Neuronal stem cell (in vitro differentiated cells): ENCODE data around the gene PDE3B.

ENCODE experiments used
- DNase-seq: peaks from one replicate; pipeline ENCODE4 v3.0.0-alpha.2; 2013; ENCODE audit warnings: low spot score
- H2AFZ ChIP-seq: one replicate; pipeline ENCODE4 v1.6.1; 2013; ENCODE audit warnings: mild to moderate bottlenecking, low read length, inconsistent platforms
- H2AK5ac ChIP-seq: 2 replicates; pipeline ENCODE4 v1.6.1; 2013; ENCODE audit warnings: low read depth, mild to moderate bottlenecking, inconsistent platforms, low read length, moderate library complexity, mixed read lengths
- H2BK120ac ChIP-seq: 2 replicates; pipeline ENCODE4 v1.6.1; 2013; ENCODE audit warnings: low read depth, mild to moderate bottlenecking, inconsistent platforms, low read length, moderate library complexity, mixed read lengths
- H2BK12ac ChIP-seq: one replicate; pipeline ENCODE4 v1.6.1; 2013; ENCODE audit warnings: low read length, inconsistent platforms
- H2BK15ac ChIP-seq: 2 replicates; pipeline ENCODE4 v1.6.1; 2013; ENCODE audit warnings: mild to moderate bottlenecking, low read length, inconsistent platforms, mixed read lengths
- H2BK5ac ChIP-seq: one replicate; pipeline ENCODE4 v1.6.1; 2013; ENCODE audit warnings: inconsistent platforms, mild to moderate bottlenecking, low read length, moderate library complexity
- H3K14ac ChIP-seq: one replicate; pipeline ENCODE4 v1.6.1; 2013; ENCODE audit warnings: low read length, inconsistent platforms
- H3K18ac ChIP-seq: 2 replicates; pipeline ENCODE4 v1.6.1; 2013; ENCODE audit warnings: low read length, inconsistent platforms
- H3K23ac ChIP-seq: 2 replicates; pipeline ENCODE4 v1.6.1; 2013; ENCODE audit warnings: low read depth, mild to moderate bottlenecking, mixed read lengths, low read length, inconsistent platforms; ENCODE audit not compliant: poor library complexity
- H3K27ac ChIP-seq: replicated peaks from 3 replicates; pipeline ENCODE4 v1.5.1; 2013; ENCODE audit warnings: low read length, inconsistent platforms
- H3K27me3 ChIP-seq, 3 experiments: 2 replicates each; pipeline ENCODE4 v1.6.1; 2013; ENCODE audit warnings: low read length in 3 of 3, mild to moderate bottlenecking in 2 of 3, inconsistent platforms in 1 of 3, low read depth in 1 of 3, mixed read lengths in 1 of 3, moderate library complexity in 1 of 3; ENCODE audit not compliant: control insufficient read depth in 3 of 3, insufficient read depth in 3 of 3
- H3K36me3 ChIP-seq, 2 donors: replicated peaks in 1 of 2; 2 replicates each; pipeline ENCODE4 v1.6.1; 2013; ENCODE audit warnings: low read length in 2 of 2; ENCODE audit not compliant: control insufficient read depth in 2 of 2, insufficient read depth in 2 of 2
- H3K4ac ChIP-seq: 2 replicates; pipeline ENCODE4 v1.6.1; 2013; ENCODE audit warnings: inconsistent platforms, mild to moderate bottlenecking, low read length, moderate library complexity
- H3K4me1 ChIP-seq, 2 donors: 1 replicate in 1 of 2; 2 replicates in 1 of 2; pipeline ENCODE4 v1.6.1; 2013; ENCODE audit warnings: low read length in 2 of 2, low read depth in 1 of 2; ENCODE audit not compliant: control insufficient read depth in 2 of 2, insufficient read depth in 1 of 2
- H3K4me2 ChIP-seq: one replicate; pipeline ENCODE4 v1.6.1; 2013; ENCODE audit warnings: mild to moderate bottlenecking, low read length, inconsistent platforms; ENCODE audit not compliant: insufficient read depth, poor library complexity, severe bottlenecking
- H3K4me3 ChIP-seq, 2 donors: 2 replicates each; pipeline ENCODE4 v1.5.1; 2013; ENCODE audit warnings: low read length in 2 of 2, mild to moderate bottlenecking in 2 of 2, inconsistent platforms in 1 of 2, moderate library complexity in 1 of 2
- H3K79me1 ChIP-seq: one replicate; pipeline ENCODE4 v1.6.1; 2013; ENCODE audit warnings: low read depth, mild to moderate bottlenecking, inconsistent platforms, low read length, moderate library complexity
- H3K9ac ChIP-seq: one replicate; pipeline ENCODE4 v1.6.1; 2013; ENCODE audit warnings: mild to moderate bottlenecking, low read depth, low read length, inconsistent platforms; ENCODE audit not compliant: poor library complexity
- H3K9me3 ChIP-seq, 2 donors: replicated peaks in 1 of 2; 2 replicates each; pipeline versions ENCODE3 to v1.6.1; 2013; ENCODE audit warnings: low read length in 2 of 2, mild to moderate bottlenecking in 2 of 2, inconsistent platforms in 1 of 2, low read depth in 1 of 2, mixed read lengths in 1 of 2, moderate library complexity in 1 of 2; ENCODE audit not compliant: control insufficient read depth in 2 of 2, insufficient read depth in 1 of 2
- H4K8ac ChIP-seq: one replicate; pipeline ENCODE4 v1.6.1; 2013; ENCODE audit warnings: low read depth, mild to moderate bottlenecking, inconsistent platforms, low read length, moderate library complexity
- H4K91ac ChIP-seq: one replicate; pipeline ENCODE4 v1.6.1; 2013; ENCODE audit warnings: low read length, low read depth, mild to moderate bottlenecking, inconsistent platforms; ENCODE audit not compliant: poor library complexity
- WGBS, 2 donors: extraction: QIAGEN DNeasy Blood & Tissue Kit; methylation state at CpG; one replicate each; pipeline ENCODE4 v1.1.7; 2013; ENCODE audit warnings: missing lambda C conversion rate in 2 of 2, mixed read lengths in 1 of 2; ENCODE audit not compliant: insufficient read length in 2 of 2, insufficient replicate concordance in 1 of 2; ENCODE audit errors: extremely low coverage in 2 of 2; 5-methylcytosine and 5-hydroxymethylcytosine counted together

Gene PDE3B

DNA sequence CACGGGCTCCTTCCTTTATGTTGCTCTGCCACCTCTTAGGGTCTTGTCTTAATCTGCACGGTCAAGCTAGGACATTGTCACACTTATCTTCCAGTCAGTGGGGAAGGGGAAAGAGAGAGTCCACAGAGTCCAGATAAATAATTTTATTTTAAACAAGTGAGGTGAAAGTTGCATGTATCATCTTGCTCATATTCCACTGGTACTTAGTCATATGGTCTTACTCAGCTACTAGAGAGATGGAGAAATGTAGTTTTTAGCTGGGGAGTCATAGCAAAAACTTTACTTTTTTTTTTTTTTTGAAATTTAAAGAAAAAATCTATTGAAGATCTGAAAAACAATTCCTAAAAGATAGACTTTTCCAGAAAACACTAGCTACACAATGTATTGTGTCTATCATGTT, 29.0 kb downstream of the PDE3B start:
- WGBS, 2 donors = no CpG with 5 or more reads among the region's 2 CpGs
- H4K8ac ChIP-seq = no peak overlapping the region
- no peak overlapping the region for H2AK5ac ChIP-seq
- H3K9ac ChIP-seq = no peak overlapping the region
- H2BK5ac ChIP-seq = no peak overlapping the region
- H3K36me3 ChIP-seq = no peaks in the 10 kb centered on the region
- no peaks in the 10 kb centered on the region for H3K4me1 ChIP-seq
- H2BK12ac ChIP-seq = no peak overlapping the region
- no peak overlapping the region for H3K4me2 ChIP-seq
- no peak overlapping the region for H2BK15ac ChIP-seq
- no peaks in the 10 kb centered on the region for H3K79me1 ChIP-seq
- H3K23ac ChIP-seq = no peak overlapping the region
- no peak overlapping the region for H3K14ac ChIP-seq
- no peaks in the 10 kb centered on the region for H3K9me3 ChIP-seq
- H4K91ac ChIP-seq = no peak overlapping the region
- no peak overlapping the region for H3K27ac ChIP-seq
- H3K27me3 ChIP-seq = no peaks in the 10 kb centered on the region
- no peak overlapping the region for H3K4ac ChIP-seq
- no peak overlapping the region for H2BK120ac ChIP-seq
- DNase-seq = no peak
- H2AFZ ChIP-seq = no peak overlapping the region
- H3K4me3 ChIP-seq = no peak overlapping the region
- no peak overlapping the region for H3K18ac ChIP-seq

DNA sequence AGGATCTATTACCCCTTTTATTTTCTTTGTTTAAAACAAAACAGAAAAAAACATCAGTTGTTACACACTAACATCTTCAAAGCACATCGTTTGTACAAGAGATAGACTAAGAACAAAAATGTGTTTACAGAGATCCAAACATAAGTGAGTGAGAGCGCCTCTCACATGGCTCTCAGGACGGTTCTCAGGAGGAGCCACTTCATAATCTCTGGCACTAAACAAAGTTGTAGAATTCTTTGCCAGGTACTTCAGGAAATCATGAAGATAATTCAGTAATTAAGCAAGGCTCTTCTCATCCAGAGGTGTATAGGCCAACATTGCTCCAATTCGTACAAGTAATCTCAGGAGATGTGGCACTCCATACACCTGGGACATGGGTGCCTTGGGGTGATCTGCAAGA, 29.8 kb downstream of the PDE3B start:
- Histone ChIP-seq H2AFZ (no peak overlapping the region), H2AK5ac (no peak overlapping the region), H3K23ac (no peak overlapping the region), H3K27me3 (no peaks in the 10 kb centered on the region), H3K79me1 (no peaks in the 10 kb centered on the region), H2BK120ac (no peak overlapping the region), H3K36me3 (no peaks in the 10 kb centered on the region), H3K18ac (no peak overlapping the region), H3K4ac (no peak overlapping the region), H4K91ac (no peak overlapping the region), H3K4me3 (no peak overlapping the region), H3K9me3 (no peaks in the 10 kb centered on the region), H3K4me1 (no peaks in the 10 kb centered on the region), H3K9ac (no peak overlapping the region), H3K4me2 (no peak overlapping the region), H2BK15ac (no peak overlapping the region), H2BK5ac (no peak overlapping the region), H3K14ac (no peak overlapping the region), H4K8ac (no peak overlapping the region), H2BK12ac (no peak overlapping the region), H3K27ac (no peak overlapping the region)
- WGBS, 2 donors = no CpG with 5 or more reads among the region's 4 CpGs
- no peak for DNase-seq

DNA sequence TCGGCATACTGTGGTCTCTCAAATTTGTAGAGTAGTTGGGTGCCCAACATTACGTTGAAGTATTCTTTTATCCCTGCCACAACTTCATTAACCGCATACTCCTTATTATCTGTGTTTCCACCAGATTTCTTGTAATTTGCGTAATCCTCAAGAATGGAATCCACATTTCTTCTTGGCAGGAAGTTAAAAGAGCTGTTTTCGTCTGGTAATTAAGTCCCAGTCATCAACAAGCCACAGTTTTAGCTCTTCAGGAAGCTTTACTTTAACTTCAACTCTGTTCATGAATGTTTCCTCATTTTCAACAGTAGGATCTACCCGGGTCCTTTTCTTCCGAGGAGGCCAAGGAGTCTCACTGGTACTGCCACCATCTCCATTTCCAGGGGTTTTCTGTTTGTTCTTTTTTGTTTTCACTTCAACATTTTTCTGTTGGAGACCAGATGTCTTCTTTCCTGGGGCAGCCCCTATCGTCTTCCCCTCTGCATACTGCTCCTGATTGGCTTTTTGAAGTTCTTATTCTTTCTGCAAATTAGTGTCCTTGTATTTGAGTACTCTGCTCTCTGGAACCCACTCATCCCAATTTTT, 30.3 kb downstream of the PDE3B start:
- no CpG with 5 or more reads among the region's 8 CpGs for WGBS, 2 donors
- no peak overlapping the region for H3K4me3 ChIP-seq
- H2BK120ac ChIP-seq = no peak overlapping the region
- H2BK15ac ChIP-seq = no peak overlapping the region
- no peak overlapping the region for H2AK5ac ChIP-seq
- no peak overlapping the region for H3K9ac ChIP-seq
- no peak overlapping the region for H2BK5ac ChIP-seq
- H4K91ac ChIP-seq = no peak overlapping the region
- no peak overlapping the region for H3K18ac ChIP-seq
- H3K4me2 ChIP-seq = no peak overlapping the region
- H2AFZ ChIP-seq = no peak overlapping the region
- H3K36me3 ChIP-seq = no peaks in the 10 kb centered on the region
- no peaks in the 10 kb centered on the region for H3K79me1 ChIP-seq
- no peak overlapping the region for H2BK12ac ChIP-seq
- no peak overlapping the region for H3K4ac ChIP-seq
- no peaks in the 10 kb centered on the region for H3K4me1 ChIP-seq
- no peak overlapping the region for H3K23ac ChIP-seq
- H3K9me3 ChIP-seq = no peaks in the 10 kb centered on the region
- H3K27me3 ChIP-seq = no peaks in the 10 kb centered on the region
- H3K27ac ChIP-seq = no peak overlapping the region
- no peak for DNase-seq
- H3K14ac ChIP-seq = no peak overlapping the region
- H4K8ac ChIP-seq = no peak overlapping the region

DNA sequence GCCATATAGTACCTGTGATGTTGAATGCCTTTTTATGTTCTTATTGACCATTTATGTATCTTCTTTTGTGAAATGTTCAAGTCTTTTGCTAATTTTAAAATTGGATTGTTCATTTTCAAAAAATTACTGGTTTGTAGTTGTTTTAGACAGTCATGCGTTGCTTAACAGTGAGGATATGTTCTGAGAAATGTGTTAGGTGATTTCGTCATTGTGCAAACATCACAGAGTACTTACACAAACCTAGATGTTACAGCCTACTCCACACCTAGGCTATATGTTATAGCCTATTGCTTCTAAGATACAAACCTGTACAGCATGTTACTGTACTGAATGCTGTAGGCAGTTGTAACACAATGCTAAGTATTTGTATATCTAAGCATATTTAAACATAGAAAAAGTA, 32.5 kb downstream of the PDE3B start:
- Histone ChIP-seq H2BK120ac (no peak overlapping the region), H2BK5ac (no peak overlapping the region), H3K4me1 (no peaks in the 10 kb centered on the region), H3K79me1 (no peaks in the 10 kb centered on the region), H3K9ac (no peak overlapping the region), H3K27me3 (no peaks in the 10 kb centered on the region), H3K23ac (no peak overlapping the region), H3K18ac (no peak overlapping the region), H4K8ac (no peak overlapping the region), H3K4me3 (no peak overlapping the region), H2BK15ac (no peak overlapping the region), H2AFZ (no peak overlapping the region), H2BK12ac (no peak overlapping the region), H3K27ac (no peak overlapping the region), H3K14ac (no peak overlapping the region), H3K9me3 (no peaks in the 10 kb centered on the region), H2AK5ac (no peak overlapping the region), H4K91ac (no peak overlapping the region), H3K36me3 (no peaks in the 10 kb centered on the region), H3K4me2 (no peak overlapping the region), H3K4ac (no peak overlapping the region)
- no peak for DNase-seq
- WGBS, 2 donors = no CpG with 5 or more reads among the region's 2 CpGs
